ENCODE results near the gene DUSP19.
"Not testable (repeated sequence)": the region's sequence is repeated elsewhere in the genome, so short reads cannot be mapped to it uniquely, and the experiment has no call there.

The DUSP19 gene, protein sequence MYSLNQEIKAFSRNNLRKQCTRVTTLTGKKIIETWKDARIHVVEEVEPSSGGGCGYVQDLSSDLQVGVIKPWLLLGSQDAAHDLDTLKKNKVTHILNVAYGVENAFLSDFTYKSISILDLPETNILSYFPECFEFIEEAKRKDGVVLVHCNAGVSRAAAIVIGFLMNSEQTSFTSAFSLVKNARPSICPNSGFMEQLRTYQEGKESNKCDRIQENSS

GRCh38 chr2:183078464-183079138, at the start of gene DUSP19:
Gene DUSP19, plus strand, starts transcription at chr2:183078747. Its CDS starts 187 bp downstream, at chr2:183078934.
- peak; percentile 87 for DNase-seq

DNA sequence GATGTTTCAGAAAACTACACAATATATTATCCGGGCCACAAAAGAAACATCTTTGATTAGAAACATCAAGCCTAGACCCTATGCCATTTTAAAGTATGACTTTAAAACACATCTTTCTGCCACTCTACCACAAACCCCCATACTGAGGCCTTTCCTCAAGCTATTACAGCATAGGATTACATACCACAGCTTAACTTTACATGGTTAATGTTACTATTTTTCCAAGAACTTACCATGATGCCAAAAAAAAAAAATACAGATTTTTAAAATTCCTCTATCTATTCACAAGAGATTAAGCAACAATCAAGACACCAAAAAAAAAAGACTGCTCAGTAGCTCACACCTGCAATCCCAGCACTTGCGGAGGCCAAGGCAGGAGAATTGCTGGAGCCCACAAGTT, 49.3 kb upstream of the DUSP19 start:
- DNase-seq, result no peak

DNA sequence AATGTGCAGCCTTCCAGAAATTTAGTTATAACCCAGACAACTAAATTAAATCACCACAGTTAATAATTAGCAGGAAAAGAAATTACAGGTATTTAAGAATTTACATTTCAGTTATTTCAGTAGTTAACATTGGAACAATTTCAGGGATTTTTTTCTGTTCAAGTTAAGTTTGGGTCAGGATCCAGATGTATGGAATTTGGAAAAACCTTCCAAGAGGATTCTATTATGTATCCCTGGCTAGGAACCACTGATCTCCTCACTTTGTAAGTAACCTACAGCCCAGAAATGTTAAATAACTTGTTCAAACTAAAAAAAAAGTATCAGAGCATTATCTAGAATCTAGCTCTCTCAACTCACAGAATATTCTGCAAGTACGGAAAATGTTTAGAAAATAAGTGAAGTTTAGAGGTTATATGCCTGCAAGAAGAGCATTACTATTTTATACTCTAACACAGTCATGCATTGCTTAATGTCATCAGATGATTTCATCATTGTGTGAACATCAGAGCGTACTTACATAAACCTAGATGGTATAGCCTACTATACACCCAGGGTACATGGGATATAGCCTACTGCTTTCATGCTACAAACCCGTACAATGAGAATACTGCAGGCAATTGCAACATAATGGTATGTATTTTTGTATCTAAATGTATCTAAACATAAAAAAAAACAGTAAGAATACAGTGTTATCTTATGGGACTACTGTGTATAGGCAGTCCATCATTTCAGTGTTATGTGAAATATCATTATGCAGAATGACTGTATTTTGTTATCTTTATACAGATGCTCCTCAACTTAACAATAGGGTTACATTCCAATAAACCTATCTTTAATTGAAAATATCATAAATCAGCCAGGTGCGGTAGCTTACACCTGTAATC, 46.4 kb upstream of the DUSP19 start:
- DNase-seq, result no peak

DNA sequence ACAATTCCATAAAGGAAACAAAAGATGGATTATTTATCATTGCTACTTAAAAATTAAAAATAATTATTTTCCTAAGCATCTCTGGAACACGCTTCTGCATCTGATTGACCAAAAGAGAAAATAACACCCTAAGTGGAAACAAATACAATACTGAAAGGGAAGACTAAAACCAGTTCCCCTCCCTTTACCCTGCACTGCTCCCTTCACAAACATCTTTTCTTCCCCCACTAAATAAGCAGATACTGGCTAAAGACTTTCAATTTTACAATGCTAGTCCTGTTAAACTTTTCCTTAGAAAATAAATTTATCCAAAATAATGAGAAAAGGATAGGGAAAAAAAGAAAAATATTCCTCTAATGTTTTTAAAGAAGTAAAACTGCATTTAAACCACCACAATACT, 44.6 kb upstream of the DUSP19 start:
- no peak for DNase-seq

DNA sequence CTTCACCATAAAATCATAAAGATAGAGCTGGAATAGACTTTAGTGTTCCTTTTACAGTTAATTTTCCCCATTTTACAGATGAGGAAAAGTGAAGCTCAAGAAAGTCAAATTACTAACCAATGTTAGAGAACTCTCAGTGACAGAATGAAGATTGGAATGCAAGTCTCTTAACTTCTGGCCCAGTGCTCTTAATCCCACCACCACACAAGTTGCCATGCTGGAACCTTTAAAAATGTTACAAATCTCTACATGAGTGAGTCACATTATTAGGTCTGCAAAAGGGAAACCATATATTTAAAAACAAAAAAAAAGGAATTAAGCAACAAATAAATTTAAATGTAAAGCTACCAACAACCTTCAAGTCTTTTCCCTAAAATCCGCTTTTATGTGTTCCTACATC, 43.7 kb upstream of the DUSP19 start:
- DNase-seq, result no peak

- no peak for DNase-seq
These were observed 43.1 kb upstream of the DUSP19 start for GRCh38 chr2:183035298-183035953.

DNA sequence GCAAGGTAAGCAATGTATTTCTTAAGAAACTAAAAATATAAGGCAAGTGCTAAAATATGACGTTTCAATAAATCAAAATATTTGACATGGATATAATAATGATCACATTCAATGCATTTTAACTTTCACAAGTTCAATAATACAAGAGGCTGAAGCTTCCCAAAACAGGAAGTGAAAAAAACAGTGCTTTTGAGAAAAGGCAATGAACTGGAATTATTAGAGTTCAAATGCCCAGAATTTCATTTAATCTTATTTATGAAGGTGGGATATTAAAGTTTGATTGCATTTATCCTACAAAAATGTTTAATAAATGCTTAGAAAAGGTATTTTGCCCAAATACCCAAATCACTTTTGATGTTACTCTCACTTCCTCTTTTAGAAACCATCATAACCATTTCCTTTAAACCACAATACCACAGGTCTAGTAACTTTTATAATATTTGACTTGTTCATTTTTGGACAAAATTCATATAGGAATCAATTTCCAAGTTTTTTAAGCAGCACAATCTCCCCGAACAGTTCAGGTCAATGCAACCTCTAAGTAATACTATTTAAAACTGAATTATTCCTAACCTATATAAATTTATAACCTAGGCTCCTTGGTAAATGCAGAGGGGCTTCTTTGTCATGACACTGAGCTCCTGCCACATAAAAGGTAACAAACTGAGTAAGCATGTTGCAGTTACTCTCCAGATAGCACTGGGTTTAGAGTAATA, 42.4 kb upstream of the DUSP19 start:
- DNase-seq, result no peak

GRCh38 chr2:183037074-183037552, 41.4 kb upstream of the DUSP19 start:
- no peak for DNase-seq

- DNase-seq, result no peak
These were observed 40.8 kb upstream of the DUSP19 start for GRCh38 chr2:183037553-183038340.

- peak; percentile 62 for DNase-seq
These were observed 39.9 kb upstream of the DUSP19 start, which contains the start of gene NCKAP1 for GRCh38 chr2:183038341-183039300. Gene NCKAP1, minus strand, starts transcription at chr2:183038457. Its CDS starts 358 bp downstream, at chr2:183038099.

GRCh38 chr2:183040604-183041003, 37.9 kb upstream of the DUSP19 start:
- no peak for DNase-seq

DNA sequence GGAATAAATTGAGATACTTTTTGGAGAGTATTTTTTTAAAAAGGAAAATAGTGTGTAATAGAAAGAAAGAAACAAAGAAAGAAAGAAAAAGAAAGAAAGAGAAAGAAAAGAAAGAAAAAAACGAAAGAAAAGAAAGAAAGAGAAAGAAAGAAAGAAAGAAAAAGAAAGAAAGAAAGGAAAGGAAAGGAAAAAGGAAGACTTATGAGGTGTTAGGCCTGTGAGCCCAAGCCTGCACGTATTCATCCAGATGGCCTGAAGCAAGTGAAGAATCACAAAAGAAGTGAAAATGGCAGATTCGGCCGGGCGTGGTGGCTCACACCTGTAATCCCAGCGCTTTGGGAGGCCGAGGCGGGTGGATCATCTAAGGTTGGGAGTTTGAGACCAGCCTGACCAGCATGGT, 35.0 kb upstream of the DUSP19 start:
- DNase-seq, result not testable (repeated sequence)

DNA sequence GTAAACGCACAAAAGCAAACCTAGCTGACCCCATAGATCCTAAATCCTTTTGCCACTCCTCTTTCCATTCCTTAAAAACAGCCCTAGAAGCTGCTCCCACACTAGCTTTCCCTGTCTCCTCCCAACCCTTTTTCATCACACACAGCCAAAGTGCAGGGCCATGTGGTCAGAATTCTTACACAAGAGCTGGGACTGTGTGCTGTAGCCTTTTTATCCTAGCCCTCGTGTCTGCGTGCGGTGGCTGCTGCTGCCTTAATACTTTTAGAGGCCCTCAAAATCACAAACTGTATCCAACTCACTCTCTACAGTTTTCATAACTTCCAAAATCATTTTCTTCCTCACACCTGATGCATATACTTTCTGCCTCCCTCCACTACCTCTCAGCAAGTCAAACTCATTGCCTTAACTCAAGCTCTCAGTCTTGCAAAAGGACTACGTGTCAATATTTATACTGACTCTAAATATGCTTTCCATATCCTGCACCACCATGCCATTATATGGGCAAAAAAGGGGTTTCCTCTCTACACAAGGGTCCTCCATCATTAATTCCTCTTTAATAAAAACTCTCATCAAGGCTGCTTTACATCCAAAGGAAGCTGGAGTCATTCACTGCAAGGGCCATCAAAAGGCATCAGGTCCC, 30.9 kb upstream of the DUSP19 start:
- DNase-seq, result not testable (repeated sequence)

GRCh38 chr2:183049420-183049819, 29.1 kb upstream of the DUSP19 start:
- no peak for DNase-seq

GRCh38 chr2:183057333-183057985, 21.1 kb upstream of the DUSP19 start:
- DNase-seq, result no peak

DNA sequence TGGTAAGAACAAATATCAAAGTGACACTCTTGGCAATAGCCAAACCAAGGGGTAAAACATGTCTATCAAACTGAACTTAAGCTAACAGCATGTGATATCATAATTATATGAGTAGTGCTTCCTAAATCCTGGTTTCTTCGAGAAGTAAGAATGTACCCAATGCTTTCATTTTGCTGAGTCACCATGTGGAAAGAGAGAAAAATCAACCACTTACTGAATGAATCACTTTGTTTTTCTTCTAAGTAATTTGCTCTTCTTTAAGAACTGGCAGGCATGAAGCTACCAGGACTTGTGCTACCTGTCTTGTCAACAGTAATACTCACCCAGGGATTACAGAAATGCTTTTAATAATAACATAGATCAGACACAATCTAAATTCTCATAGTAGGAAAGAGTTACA, 19.0 kb upstream of the DUSP19 start:
- no peak for DNase-seq

DNA sequence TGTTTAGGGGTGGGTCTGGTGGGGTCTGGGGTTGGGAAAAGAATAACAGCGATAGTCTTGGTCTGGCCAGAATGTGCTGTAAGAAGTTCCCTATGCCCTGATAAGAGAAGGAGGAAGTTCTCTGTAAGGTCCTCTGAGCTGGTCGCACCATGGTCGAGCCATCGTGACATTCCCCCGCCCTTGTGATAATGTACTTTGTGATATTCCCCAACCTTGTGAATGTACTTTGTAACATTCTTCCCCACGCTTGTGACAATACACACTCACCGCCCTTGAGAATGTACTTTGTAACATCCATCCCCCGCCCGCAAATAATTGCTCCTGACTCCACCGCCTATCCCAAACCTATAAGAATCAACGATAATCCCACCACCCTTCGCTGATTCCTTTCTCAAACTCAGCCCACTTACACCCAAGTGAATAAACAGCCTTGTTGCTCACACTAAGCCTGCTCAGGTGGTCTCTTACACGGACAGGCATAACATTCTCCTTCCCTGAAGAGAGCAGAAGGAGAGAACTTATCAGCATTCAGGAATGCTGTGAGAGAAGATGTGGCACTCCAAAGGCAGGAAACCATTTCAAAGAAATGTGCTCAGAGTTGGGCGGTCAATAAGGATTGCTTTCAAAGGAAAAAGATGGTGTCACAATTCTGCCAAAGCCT, 17.8 kb upstream of the DUSP19 start:
- DNase-seq, result no peak

DNA sequence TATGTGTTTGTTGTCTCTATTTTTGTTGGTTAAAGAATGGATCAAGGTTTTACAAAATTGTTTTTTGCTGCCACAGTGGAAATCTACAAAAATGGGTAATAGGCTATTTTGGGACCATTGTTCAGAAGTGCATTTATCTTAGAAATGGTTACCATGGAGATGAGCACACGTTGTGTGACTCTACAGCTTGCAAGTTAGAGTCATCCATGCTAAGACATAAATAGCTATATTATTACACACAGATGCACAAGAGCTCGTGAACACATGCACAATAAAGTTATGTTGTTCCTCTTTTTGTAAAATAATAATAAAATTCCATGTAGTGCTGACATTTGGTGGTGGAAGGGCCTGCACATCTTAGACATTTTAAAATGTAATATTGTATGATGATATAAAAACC, 15.5 kb upstream of the DUSP19 start:
- DNase-seq, result no peak

DNA sequence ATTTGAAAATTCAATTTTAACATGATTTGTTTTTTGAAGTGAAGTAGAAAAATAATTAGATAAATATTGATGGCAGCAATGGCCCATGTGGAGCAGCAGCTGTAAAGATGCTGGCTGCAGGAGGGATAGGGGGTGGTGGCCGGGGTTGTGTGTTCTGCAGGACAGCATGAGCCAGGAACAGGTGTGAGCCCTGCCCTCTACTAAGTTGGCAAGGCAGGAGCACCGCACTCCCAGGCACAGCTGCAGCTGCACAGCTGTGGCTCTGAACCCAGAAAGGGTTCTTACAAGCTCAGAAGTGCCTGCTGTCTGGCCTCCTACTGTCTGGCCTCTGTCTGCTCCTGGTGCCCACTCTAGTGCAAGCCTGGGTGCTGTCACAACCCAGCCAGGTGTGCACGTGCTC, 10.0 kb upstream of the DUSP19 start:
- DNase-seq, result no peak

Data from NCI-H2107 (cell line).